Pons (tissue), 1 donor: ENCODE measurements around the gene DIRAS1.
"Not testable (repeated sequence)": the region's sequence is repeated elsewhere in the genome, so short reads cannot be mapped to it uniquely, and the experiment has no call there.

Source experiments
- DNase-seq: peaks from one replicate; pipeline ENCODE4 v3.0.0-alpha.2; 2016; ENCODE audit warnings: low spot score

The DIRAS1 gene

DNA sequence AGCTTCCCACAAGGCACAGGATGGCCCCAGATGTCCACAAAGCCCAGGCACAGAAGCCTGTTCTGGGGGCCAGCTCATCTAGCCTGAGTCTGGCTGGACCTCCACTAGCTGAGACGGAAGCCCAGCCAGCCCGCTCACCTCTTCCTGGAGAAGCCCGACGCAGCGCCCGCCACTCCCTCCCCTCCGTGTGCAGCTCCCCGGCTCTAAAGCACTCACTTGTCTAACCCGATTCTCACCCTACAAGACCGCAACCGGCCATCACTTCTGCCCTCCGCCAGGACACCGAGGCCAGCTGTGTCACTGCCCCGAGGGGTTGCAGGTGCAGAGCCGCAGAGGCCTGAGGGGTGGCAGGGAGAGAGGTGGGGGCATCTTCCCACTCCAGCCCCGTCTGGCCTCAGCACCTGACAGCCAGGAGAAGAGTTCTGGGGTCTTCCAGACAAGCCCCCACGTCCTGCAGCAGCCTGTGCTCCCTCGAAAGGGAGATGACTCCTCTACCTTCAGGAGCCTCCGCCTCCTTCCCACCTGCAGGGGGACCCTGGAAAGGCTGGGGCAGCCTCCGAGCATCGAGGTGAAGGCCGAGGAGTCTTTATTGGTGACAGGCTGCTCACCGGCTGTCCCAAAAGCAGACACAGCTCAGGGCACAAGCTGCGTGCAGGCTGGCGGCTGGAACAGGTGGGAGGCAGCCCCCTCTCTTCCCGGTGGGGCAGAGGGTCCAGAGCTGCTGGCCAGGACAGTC lies 5.9 kb upstream of the DIRAS1 start:
- DNase-seq, result no peak

- no peak for DNase-seq
Measured at GRCh38 chr19:2726160-2726855, 5.1 kb upstream of the DIRAS1 start.

GRCh38 chr19:2724148-2724557 lies 3.0 kb upstream of the DIRAS1 start:
- no peak for DNase-seq

- DNase-seq, result no peak
Measured at GRCh38 chr19:2723747-2724146, 2.6 kb upstream of the DIRAS1 start.

DNA sequence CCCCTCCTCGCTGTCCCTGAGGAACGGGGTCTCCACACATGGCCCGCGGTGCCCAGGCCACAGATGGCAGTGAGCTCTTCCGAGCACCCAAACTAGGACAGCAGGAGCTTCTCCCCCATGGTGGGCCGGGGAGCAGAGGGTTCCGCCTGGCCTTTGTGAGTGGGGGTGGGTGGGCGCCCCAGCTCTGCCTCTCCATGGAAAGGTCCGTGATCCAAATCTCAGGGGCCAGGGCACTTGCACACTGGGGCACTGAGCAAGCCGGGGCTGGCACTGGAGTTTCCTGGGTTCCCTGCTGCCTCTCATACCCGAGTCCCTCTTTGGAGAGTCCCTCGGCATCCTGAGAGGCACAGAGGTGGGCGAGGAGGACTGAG lies 2.2 kb upstream of the DIRAS1 start:
- DNase-seq, result no peak

DNA sequence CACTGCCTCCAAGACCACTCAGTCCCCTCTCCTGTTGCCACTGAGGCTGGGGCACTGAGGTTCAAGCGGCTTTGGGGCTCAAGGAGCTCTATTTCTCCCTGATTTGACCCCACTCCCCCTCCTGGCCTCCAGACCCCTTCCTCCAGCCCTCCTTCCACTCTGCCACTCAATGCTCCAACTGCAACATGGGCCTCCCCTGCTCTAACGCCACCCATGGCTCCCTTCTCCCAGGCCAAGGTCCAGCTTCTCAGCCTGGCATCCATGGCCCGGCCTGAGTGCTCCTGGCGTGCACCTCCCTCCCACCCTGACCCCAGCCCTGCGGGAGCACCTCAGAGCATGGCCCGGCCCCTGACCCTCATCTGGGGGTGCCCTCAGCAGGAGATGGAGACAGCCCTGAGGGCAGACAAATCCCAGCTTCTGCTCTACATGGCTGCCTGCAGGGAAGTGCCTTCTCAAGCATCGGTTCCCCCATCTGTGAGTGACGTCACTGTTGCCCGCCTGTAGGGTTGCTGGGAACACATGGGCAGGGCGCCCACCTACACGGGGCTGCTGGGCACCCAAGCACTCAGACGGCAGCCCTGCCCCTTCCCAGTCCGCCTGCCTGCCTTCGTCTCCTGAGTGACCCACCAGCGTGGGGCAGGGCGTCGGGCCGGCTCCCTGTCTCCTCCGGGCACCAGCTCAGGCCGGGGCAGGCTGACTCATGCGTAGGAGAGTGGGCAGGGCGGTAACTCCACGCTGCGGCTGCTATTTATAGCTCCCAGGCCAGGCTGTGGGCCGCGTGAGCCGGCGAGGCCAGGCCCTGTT lies 1.6 kb upstream of the DIRAS1 start:
- peak; percentile 39 for DNase-seq

DNA sequence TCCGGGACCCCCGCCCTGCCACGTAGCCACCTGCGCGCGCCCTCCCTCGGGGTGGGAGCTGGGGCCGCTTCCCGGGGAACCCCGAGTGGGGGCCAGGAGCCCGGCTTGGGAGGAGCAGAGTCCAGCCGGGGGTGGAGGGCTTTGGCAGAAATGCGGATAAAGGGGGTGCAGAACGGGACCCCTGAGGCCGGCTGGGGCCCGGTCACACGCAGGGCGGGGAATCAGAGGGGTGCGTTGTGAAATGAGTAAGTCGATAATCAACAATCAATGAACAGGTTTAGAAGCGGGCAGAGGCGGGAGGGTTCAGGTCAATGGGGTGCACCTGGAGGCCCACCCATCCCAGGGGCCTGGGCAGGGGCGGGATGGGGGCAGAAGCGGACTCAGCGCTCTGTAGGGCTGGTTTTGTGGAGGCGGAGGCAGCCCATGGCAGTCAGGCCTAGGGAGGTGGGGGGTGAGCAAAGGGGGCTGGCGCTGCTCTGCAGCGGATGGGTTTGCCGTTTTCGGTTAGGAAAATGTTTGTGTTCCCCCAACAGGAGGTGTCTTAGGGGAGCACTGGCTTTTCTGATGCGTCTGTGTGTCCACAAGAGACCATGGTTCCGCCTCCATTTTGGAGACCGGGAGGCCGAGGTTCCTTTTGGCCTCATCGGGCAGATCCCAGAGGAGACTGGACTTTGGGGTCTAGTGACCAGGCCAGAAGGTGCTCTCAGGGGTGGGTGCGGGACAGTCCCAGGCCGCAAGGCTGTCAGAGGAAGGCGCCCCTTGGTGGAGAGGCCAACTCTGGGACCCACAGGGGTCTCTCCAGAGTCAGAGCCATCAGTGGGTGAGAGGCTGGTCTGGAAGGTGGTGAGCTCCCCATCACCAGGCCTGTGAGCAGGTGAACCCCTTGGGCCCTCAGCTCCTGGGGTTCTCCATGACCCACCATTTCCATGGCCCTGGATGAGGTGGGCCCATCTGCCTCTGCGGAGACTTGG lies 683 bp upstream of the DIRAS1 start:
- no peak for DNase-seq

GRCh38 chr19:2719920-2720776 lies 1.0 kb downstream of the DIRAS1 start:
- peak; percentile 52 for DNase-seq

DNA sequence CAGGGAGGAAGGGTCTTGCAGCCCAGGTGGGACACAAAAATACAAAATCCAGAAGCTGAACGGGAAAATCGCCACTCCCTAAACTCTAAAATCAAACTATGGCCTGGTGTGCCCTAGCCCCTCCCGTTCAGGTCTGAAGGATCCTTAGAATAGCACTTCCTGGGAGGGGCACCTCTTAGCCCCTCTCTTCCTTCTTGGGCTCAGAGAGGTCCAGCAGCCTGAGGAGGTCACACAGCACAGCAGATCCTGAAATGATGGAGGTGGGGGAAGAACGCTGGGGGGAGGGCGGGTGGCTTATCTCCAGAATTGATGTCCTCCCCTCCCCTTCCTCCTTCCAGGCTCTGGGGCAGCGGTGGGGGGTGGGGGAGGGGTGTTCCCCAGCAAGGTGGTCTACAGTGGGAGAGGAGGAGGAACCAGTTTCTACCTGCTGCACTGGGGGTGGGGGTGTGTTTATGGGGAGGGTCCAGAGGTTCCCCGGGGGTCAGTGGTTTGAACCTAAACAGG lies 1.9 kb downstream of the DIRAS1 start:
- DNase-seq, result no peak

- no peak for DNase-seq
Measured at GRCh38 chr19:2717638-2718541, 3.3 kb downstream of the DIRAS1 start.

DNA sequence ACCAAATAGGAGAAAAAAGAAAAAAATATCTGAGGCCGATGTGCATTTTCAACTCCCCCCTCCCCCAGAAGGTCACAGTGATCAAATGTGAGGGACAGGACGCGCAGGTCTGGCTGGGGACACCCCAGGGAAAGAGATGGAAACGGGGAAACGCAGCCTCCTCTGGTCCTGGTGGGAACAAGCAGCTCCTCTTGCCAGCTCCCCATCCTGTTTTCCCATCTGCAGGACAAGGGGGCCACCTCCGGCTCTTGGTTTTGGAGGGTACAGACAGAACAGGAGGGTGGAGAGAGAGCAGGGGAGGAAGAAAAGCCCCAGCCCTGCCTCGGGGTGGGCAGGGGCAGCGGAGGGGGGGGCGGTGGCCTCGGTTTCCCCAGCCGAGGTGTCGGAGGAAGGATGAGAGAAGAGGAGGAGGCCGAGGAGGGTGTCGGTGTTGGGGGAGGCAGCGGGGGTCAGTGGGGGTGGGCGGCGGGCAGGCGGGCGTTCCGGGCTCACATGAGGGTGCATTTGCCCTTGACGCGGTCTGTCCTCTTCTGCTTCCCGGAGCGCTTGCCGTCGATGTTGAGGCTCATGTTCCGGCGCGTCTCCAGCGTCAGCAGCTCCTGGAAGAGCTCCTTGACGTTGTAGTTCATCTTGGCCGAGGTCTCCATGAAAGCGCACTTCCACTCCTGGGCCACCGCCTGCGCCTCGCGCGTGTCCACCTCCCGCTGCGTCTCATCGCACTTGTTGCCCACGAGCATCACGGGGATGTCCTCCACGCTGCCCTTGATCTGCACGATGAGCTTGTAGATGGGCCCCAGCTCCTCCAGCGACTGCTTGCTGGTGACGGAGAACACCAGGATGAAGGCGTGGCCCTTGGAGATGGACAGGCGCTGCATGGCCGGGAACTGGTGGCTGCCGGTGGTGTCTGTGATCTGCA lies 4.2 kb downstream of the DIRAS1 start:
- DNase-seq, result no peak

- DNase-seq, result no peak
Measured at GRCh38 chr19:2716275-2716650, 4.9 kb downstream of the DIRAS1 start.

- DNase-seq, result no peak
Measured at GRCh38 chr19:2715470-2716274, 5.5 kb downstream of the DIRAS1 start.

GRCh38 chr19:2714531-2715269 lies 6.5 kb downstream of the DIRAS1 start:
- no peak for DNase-seq

DNA sequence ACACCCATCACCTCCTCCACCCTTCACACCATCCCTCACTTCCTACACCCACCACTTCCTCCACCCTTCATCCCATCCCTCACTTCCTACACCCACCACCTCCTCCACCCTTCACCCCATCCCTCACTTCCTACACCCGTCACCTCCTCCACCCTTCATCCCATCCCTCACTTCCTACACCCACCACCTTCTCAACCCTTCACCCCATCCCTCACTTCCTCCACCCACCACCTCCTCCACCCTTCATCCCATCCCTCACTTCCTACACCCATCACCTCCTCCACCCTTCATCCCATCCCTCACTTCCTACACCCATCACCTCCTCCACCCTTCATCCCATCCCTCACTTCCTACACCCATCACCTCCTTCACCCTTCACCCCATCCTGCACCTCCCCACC lies 7.1 kb downstream of the DIRAS1 start:
- DNase-seq, result not testable (repeated sequence)

GRCh38 chr19:2713170-2713569 lies 8.0 kb downstream of the DIRAS1 start:
- DNase-seq, result not testable (repeated sequence)

- no peak for DNase-seq
Measured at GRCh38 chr19:2711875-2712205, 9.3 kb downstream of the DIRAS1 start.
